Thymus (tissue), 14 donors: ENCODE measurements around the gene KIF18A. TPM values are rescaled to one million over a fixed set of nuclear protein-coding genes. Genes with fewer than 3 reads are reported as not detected.

Source experiments
- DNase-seq, 9 donors: peaks; one replicate each; pipeline ENCODE4 v3.0.0-alpha.2; 2013; ENCODE audit warnings: low spot score in 9 of 9, low read depth in 6 of 9, missing footprints in 1 of 9
- H3K27ac ChIP-seq, 2 donors: one replicate each; pipeline ENCODE4 v1.5.1; 2013; ENCODE audit warnings: control low read depth in 1 of 2, low read depth in 1 of 2, low read length in 1 of 2, mild to moderate bottlenecking in 1 of 2, moderate library complexity in 1 of 2
- H3K27me3 ChIP-seq, 2 donors: one replicate each; pipeline ENCODE4 v1.5.1; 2013; ENCODE audit warnings: low read length in 1 of 2; ENCODE audit not compliant: control insufficient read depth in 2 of 2, insufficient read depth in 1 of 2
- H3K36me3 ChIP-seq, 2 donors: one replicate each; pipeline ENCODE4 v1.5.1; 2013; ENCODE audit warnings: low read length in 1 of 2, mild to moderate bottlenecking in 1 of 2, moderate library complexity in 1 of 2; ENCODE audit not compliant: control insufficient read depth in 2 of 2, insufficient read depth in 2 of 2
- H3K4me1 ChIP-seq, 2 donors: one replicate each; pipeline ENCODE4 v1.5.1; 2013; ENCODE audit warnings: low read length in 2 of 2; ENCODE audit not compliant: control insufficient read depth in 2 of 2, insufficient read depth in 2 of 2
- H3K4me3 ChIP-seq, 2 donors: one replicate each; pipeline ENCODE4 v1.5.1; 2013; ENCODE audit warnings: low read length in 2 of 2, control low read depth in 1 of 2, mild to moderate bottlenecking in 1 of 2
- H3K9me3 ChIP-seq, 2 donors: one replicate each; pipeline ENCODE4 v1.5.1; 2013; ENCODE audit warnings: low read length in 1 of 2, mild to moderate bottlenecking in 1 of 2; ENCODE audit not compliant: control insufficient read depth in 2 of 2, insufficient read depth in 1 of 2
- WGBS: extraction: QIAGEN DNeasy Blood & Tissue Kit; methylation state at CpG from one replicate; pipeline ENCODE4 v1.1.7; 2013; 5-methylcytosine and 5-hydroxymethylcytosine counted together
- long read RNA-seq, 10 donors: transcript quantifications; one replicate each; lab custom pipeline, GENCODE V29; 2026
- polyA plus RNA-seq: library from polyadenylated mRNA; stranded (reverse); fragments of 200-250 nt; gene quantifications from one replicate; pipeline ENCODE4 v1.2.3, GENCODE V29; 2013
- total RNA-seq: library from RNA; stranded (reverse); fragments of 120-200 nt; gene quantifications from one replicate; pipeline ENCODE4 v1.2.4, GENCODE V29; 2013
- donor health status: healthy.

Gene KIF18A
- total RNA-seq (14.0 TPM), polyA plus RNA-seq (2.3 TPM)
- long read RNA-seq, donor 1, result 0 reads
- long read RNA-seq, donor 2, result 0 reads
- long read RNA-seq, donor 3, partial matches to known transcripts, result 0 of 1 reads
- long read RNA-seq, donor 3, other reads (novel, unspliced or antisense), result 0 of 1 reads
- long read RNA-seq, donor 4, result 0 reads
- long read RNA-seq, donor 5, partial matches to known transcripts, result 0 of 4 reads
- long read RNA-seq, donor 5, other reads (novel, unspliced or antisense), result 0 of 4 reads
- long read RNA-seq, donor 6, partial matches to known transcripts, result 0 of 8 reads
- long read RNA-seq, donor 6, other reads (novel, unspliced or antisense), result 0 of 8 reads
- long read RNA-seq, donor 7, partial matches to known transcripts, result 0 of 4 reads
- long read RNA-seq, donor 7, other reads (novel, unspliced or antisense), result 0 of 4 reads
- long read RNA-seq, donor 8, result 0 reads
- long read RNA-seq, donor 9, partial matches to known transcripts, result 0 of 3 reads
- long read RNA-seq, donor 9, other reads (novel, unspliced or antisense), result 0 of 3 reads
- long read RNA-seq, donor 10, partial matches to known transcripts, result 0 of 3 reads
- long read RNA-seq, donor 10, other reads (novel, unspliced or antisense), result 0 of 3 reads

- peak within 1 kb of the TSS; percentile 67 to 79 for H3K4me3 ChIP-seq
- peaks cover 9 to 16% of the 10 kb centered on the region in 2 donors for H3K4me1 ChIP-seq
- H3K27me3 ChIP-seq, result no peaks in the 10 kb centered on the region
- H3K27ac ChIP-seq, result peak within 1 kb of the TSS; percentile 67 to 90
- H3K9me3 ChIP-seq, result no peaks in the 10 kb centered on the region
- H3K36me3 ChIP-seq, result no peaks in the 10 kb centered on the region
- WGBS, result under 1% methylated on average over 38 of the region's 38 CpGs
- peak; percentile 85 to 97 (median 94) for DNase-seq
Observed at GRCh38 chr11:28107750-28108618, at the start of gene KIF18A, which contains the start of gene METTL15. KIF18A (minus strand) TSS chr11:28108156; CDS start chr11:28097947, 10,209 bp downstream. METTL15 (plus strand) TSS chr11:28108388; CDS start chr11:28113335, 4,947 bp downstream.

DNA sequence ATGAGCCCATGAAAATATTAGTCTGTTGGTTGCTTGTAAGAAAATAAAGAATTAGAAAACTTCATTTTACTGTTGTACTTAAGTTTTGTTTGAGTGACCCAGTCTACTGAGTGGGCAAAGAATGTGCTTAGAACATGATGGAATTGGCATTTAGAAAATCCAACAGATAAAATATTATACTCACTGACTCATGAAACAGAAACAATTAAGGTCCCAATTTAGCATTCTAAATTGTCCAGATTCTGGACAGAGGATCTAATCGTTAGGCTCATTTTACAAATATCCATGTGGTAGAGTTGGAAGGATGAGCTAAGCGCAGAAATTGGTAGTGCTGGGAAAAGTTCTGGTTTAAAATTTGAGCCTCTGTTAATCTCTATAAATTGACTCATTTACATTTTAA is 45.6 kb upstream of the KIF18A start:
- over 99% methylated on average over 2 of the region's 2 CpGs for WGBS
- no peak overlapping the region for H3K4me3 ChIP-seq
- DNase-seq, result no peak
- no peaks in the 10 kb centered on the region for H3K9me3 ChIP-seq
- H3K27ac ChIP-seq, result no peak overlapping the region
- no peaks in the 10 kb centered on the region for H3K27me3 ChIP-seq
- H3K4me1 ChIP-seq, result no peaks in the 10 kb centered on the region
- H3K36me3 ChIP-seq, result peaks cover 3 to 14% of the 10 kb centered on the region in 2 donors

- Histone ChIP-seq H3K27ac (no peak overlapping the region), H3K9me3 (no peaks in the 10 kb centered on the region), H3K4me1 (no peaks in the 10 kb centered on the region), H3K4me3 (no peak overlapping the region), H3K36me3 (peaks cover 0 to 8% of the 10 kb centered on the region in 2 donors), H3K27me3 (no peaks in the 10 kb centered on the region)
- 96% methylated on average over 2 of the region's 2 CpGs for WGBS
- no peak for DNase-seq
Observed at GRCh38 chr11:28152743-28153142, 44.8 kb upstream of the KIF18A start.

DNA sequence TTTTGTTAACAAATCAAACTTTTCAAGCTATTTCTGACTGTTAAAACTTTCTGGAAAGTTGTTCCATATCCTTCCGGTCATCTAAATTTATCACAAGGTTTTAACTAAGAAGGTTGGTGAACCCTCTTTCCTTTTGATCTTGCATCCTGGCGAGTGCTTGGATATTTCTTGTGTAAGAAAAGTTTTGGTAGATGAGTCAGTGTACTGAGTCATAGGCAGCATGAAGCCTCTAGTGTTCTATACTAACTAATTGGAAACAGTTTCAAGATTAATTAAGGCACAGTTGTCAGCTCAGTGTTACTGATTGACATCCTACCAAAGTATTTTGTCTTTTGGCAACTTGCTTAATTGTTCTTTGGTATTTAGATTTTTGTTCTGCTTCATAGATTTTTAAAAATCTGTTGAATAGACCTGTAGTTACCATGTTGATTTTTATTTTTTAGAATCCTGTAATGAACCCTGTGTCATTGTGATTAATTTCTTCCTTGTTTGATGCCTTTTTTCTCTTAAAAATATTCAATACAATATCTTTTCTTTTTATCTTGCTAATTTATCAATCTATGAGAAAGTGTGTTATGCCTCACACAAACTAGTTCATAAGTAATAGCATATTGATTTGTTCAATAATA is 38.3 kb upstream of the KIF18A start:
- Histone ChIP-seq H3K9me3 (no peaks in the 10 kb centered on the region), H3K27me3 (no peaks in the 10 kb centered on the region), H3K27ac (no peak overlapping the region), H3K36me3 (no peaks in the 10 kb centered on the region), H3K4me1 (no peaks in the 10 kb centered on the region), H3K4me3 (no peak overlapping the region)
- DNase-seq, result no peak
- WGBS, result 97% methylated on average over 2 of the region's 2 CpGs

- DNase-seq, result no peak
- Histone ChIP-seq H3K9me3 (peaks cover 2 to 7% of the 10 kb centered on the region in 2 donors), H3K4me1 (no peaks in the 10 kb centered on the region), H3K27me3 (no peaks in the 10 kb centered on the region), H3K4me3 (no peak overlapping the region), H3K36me3 (no peaks in the 10 kb centered on the region), H3K27ac (no peak overlapping the region)
- over 99% methylated on average over 2 of the region's 2 CpGs for WGBS
Observed at GRCh38 chr11:28144808-28145207, 36.9 kb upstream of the KIF18A start.

- no peak for DNase-seq
- H3K27ac ChIP-seq, result no peak overlapping the region
- no peaks in the 10 kb centered on the region for H3K36me3 ChIP-seq
- H3K4me3 ChIP-seq, result no peak overlapping the region
- H3K9me3 ChIP-seq, result peaks cover 2 to 9% of the 10 kb centered on the region in 2 donors
- H3K4me1 ChIP-seq, result no peaks in the 10 kb centered on the region
- H3K27me3 ChIP-seq, result no peaks in the 10 kb centered on the region
- 95% methylated on average over 1 of the region's 1 CpG for WGBS
Observed at GRCh38 chr11:28142724-28143123, 34.8 kb upstream of the KIF18A start.

- 98% methylated on average over 9 of the region's 9 CpGs for WGBS
- no peak overlapping the region for H3K4me3 ChIP-seq
- H3K9me3 ChIP-seq, result peaks cover 2 to 9% of the 10 kb centered on the region in 2 donors
- H3K36me3 ChIP-seq, result no peaks in the 10 kb centered on the region
- no peak for DNase-seq
- no peaks in the 10 kb centered on the region for H3K4me1 ChIP-seq
- no peaks in the 10 kb centered on the region for H3K27me3 ChIP-seq
- no peak overlapping the region for H3K27ac ChIP-seq
Observed at GRCh38 chr11:28140689-28141455, 32.9 kb upstream of the KIF18A start.

GRCh38 chr11:28139841-28140415 is 32.0 kb upstream of the KIF18A start:
- no peaks in the 10 kb centered on the region for H3K27me3 ChIP-seq
- peaks cover 2 to 9% of the 10 kb centered on the region in 2 donors for H3K9me3 ChIP-seq
- 98% methylated on average over 5 of the region's 5 CpGs for WGBS
- DNase-seq, result no peak
- no peak overlapping the region for H3K4me3 ChIP-seq
- no peak overlapping the region for H3K27ac ChIP-seq
- peaks cover 0 to 2% of the 10 kb centered on the region in 2 donors for H3K36me3 ChIP-seq
- no peaks in the 10 kb centered on the region for H3K4me1 ChIP-seq
